Measurements from ENCODE around the gene SCARB1. TPM values are rescaled to one million over a fixed set of nuclear protein-coding genes. Genes with fewer than 3 reads are reported as not detected.
A peak's percentile ranks its signal among the peaks of the same experiment; 100 is the strongest.
"Not testable (repeated sequence)": the region's sequence is repeated elsewhere in the genome, so short reads cannot be mapped to it uniquely, and the experiment has no call there.

SCARB1 gene
- 100 to 1,000 TPM in 3 of 4 donors, 10 to 100 TPM in 1; 41.9 to 230 (median 180) TPM for polyA plus RNA-seq
- long read RNA-seq, donor 1, transcript SCARB1-202 (12 exons, 3,329 nt) = minor isoform, 12 of 173 reads
- long read RNA-seq, donor 1, transcript SCARB1-201 (13 exons, 2,611 nt) = major isoform, 28 of 173 reads
- long read RNA-seq, donor 1, partial matches to known transcripts = 123 of 173 reads
- long read RNA-seq, donor 1, other reads (novel, unspliced or antisense) = 0 of 173 reads
- long read RNA-seq, donor 2, transcript SCARB1-201 (13 exons, 2,611 nt) = major isoform, 14 of 15 reads
- long read RNA-seq, donor 2, partial matches to known transcripts = 0 of 15 reads
- long read RNA-seq, donor 2, other reads (novel, unspliced or antisense) = 0 of 15 reads
- long read RNA-seq, donor 3, transcript SCARB1-201 (13 exons, 2,611 nt) = major isoform, 6 of 40 reads
- long read RNA-seq, donor 3, partial matches to known transcripts = 29 of 40 reads
- long read RNA-seq, donor 3, other reads (novel, unspliced or antisense) = 0 of 40 reads
- long read RNA-seq, donor 4, partial matches to known transcripts = 0 of 1 reads
- long read RNA-seq, donor 4, other reads (novel, unspliced or antisense) = 0 of 1 reads
- long read RNA-seq, donor 5, partial matches to known transcripts = 0 of 5 reads
- long read RNA-seq, donor 5, other reads (novel, unspliced or antisense) = 0 of 5 reads
- long read RNA-seq, donor 6, transcript SCARB1-201 (13 exons, 2,611 nt) = major isoform, 20 of 69 reads
- long read RNA-seq, donor 6, transcript SCARB1-209 (2 exons, 851 nt) = minor isoform, 7 of 69 reads
- long read RNA-seq, donor 6, transcript SCARB1-202 (12 exons, 3,329 nt) = minor isoform, 5 of 69 reads
- long read RNA-seq, donor 6, partial matches to known transcripts = 34 of 69 reads
- long read RNA-seq, donor 6, other reads (novel, unspliced or antisense) = 0 of 69 reads
- long read RNA-seq, donor 7 = 0 reads
- long read RNA-seq, donor 8, partial matches to known transcripts = 0 of 1 reads
- long read RNA-seq, donor 8, other reads (novel, unspliced or antisense) = 0 of 1 reads
- long read RNA-seq, donor 9, partial matches to known transcripts = 0 of 8 reads
- long read RNA-seq, donor 9, other reads (novel, unspliced or antisense) = 0 of 8 reads
- long read RNA-seq, donor 10, transcript SCARB1-201 (13 exons, 2,611 nt) = major isoform, 15 of 43 reads
- long read RNA-seq, donor 10, partial matches to known transcripts = 21 of 43 reads
- long read RNA-seq, donor 10, other reads (novel, unspliced or antisense) = 0 of 43 reads

- H3K4me3 ChIP-seq (ENCODE audit: low read depth in 1 of 3, low read length in 3 of 3) = peak within 1 kb of the TSS; percentile 54 to 87 (median 73)
- FAIRE-seq (no peak), DNase-seq (peak; percentile 83 to 91)
- peaks cover 0 to 24% (median 0%) of the 10 kb centered on the region in 3 donors for H3K36me3 ChIP-seq (ENCODE audit: control insufficient read depth in 3 of 3, insufficient read depth in 2 of 3, low read depth in 1 of 3, low read length in 3 of 3)
- WGBS, 3 donors = 0 to 1% (median 1%) methylated on average over 45 to 89 of the region's 89 CpGs
- no peaks in the 10 kb centered on the region for H3K27me3 ChIP-seq (ENCODE audit: control insufficient read depth in 3 of 3, insufficient read depth in 3 of 3, low read length in 3 of 3)
- peaks cover 0 to 17% (median 0%) of the 10 kb centered on the region in 3 donors for H3K4me1 ChIP-seq (ENCODE audit: control insufficient read depth in 3 of 3, insufficient read depth in 2 of 3, low read depth in 1 of 3, low read length in 2 of 3)
- H3K9me3 ChIP-seq (ENCODE audit: control insufficient read depth in 2 of 2, insufficient read depth in 1 of 2, low read depth in 1 of 2, low read length in 1 of 2) = no peaks in the 10 kb centered on the region
- peak within 1 kb of the TSS; percentile 41 to 84 (median 71) for H3K27ac ChIP-seq (ENCODE audit: low read depth in 1 of 3, low read length in 2 of 3)
These were observed at the start of gene SCARB1 for GRCh38 chr12:124863416-124864325. SCARB1 (minus strand) TSS chr12:124863864; CDS start chr12:124863720, 144 bp downstream.

DNA sequence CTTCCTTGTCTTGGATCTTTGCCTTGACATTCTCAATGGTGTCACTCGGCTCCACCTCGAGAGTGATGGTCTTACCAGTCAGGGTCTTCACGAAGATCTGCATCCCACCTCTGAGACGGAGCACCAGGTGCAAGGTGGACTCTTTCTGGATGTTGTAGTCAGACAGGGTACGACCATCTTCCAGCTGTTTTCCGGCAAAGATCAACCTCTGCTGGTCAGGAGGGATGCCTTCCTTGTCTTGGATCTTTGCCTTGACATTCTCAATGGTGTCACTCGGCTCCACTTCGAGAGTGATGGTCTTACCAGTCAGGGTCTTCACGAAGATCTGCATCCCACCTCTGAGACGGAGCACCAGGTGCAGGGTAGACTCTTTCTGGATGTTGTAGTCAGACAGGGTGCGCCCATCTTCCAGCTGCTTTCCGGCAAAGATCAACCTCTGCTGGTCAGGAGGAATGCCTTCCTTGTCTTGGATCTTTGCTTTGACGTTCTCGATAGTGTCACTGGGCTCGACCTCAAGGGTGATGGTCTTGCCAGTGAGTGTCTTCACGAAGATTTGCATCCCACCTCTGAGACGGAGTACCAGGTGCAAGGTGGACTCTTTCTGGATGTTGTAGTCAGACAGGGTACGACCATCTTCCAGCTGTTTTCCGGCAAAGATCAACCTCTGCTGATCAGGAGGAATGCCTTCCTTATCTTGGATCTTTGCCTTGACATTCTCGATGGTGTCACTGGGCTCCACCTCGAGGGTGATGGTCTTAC lies 49.0 kb upstream of the SCARB1 start:
- H3K27me3 ChIP-seq (ENCODE audit: control insufficient read depth in 3 of 3, insufficient read depth in 3 of 3, low read length in 3 of 3); FAIRE-seq; H3K9me3 ChIP-seq (ENCODE audit: control insufficient read depth in 2 of 2, insufficient read depth in 1 of 2, low read depth in 1 of 2, low read length in 1 of 2); H3K27ac ChIP-seq (ENCODE audit: low read depth in 1 of 3, low read length in 2 of 3); DNase-seq: not testable (repeated sequence)
- WGBS, 3 donors = 27 to 60% (median 31%) methylated on average over 16 to 21 of the region's 21 CpGs
- Histone ChIP-seq H3K4me3 (ENCODE audit: low read depth in 1 of 3, low read length in 3 of 3) (peak overlapping the region in 2 of 3 donors; percentile 79 to 99), H3K36me3 (ENCODE audit: control insufficient read depth in 3 of 3, insufficient read depth in 2 of 3, low read depth in 1 of 3, low read length in 3 of 3) (peaks cover 6 to 24% (median 8%) of the 10 kb centered on the region in 3 donors), H3K4me1 (ENCODE audit: control insufficient read depth in 3 of 3, insufficient read depth in 2 of 3, low read depth in 1 of 3, low read length in 2 of 3) (peaks cover 3 to 33% (median 3%) of the 10 kb centered on the region in 3 donors)

GRCh38 chr12:124911521-124911920 lies 47.9 kb upstream of the SCARB1 start:
- H3K4me3 ChIP-seq (ENCODE audit: low read depth in 1 of 3, low read length in 3 of 3) = peak overlapping the region; percentile 8 to 25 (median 19)
- not testable (repeated sequence) for H3K27me3 ChIP-seq (ENCODE audit: control insufficient read depth in 3 of 3, insufficient read depth in 3 of 3, low read length in 3 of 3); H3K9me3 ChIP-seq (ENCODE audit: control insufficient read depth in 2 of 2, insufficient read depth in 1 of 2, low read depth in 1 of 2, low read length in 1 of 2); FAIRE-seq; DNase-seq
- WGBS, 3 donors = 45 to 55% (median 48%) methylated on average over 5 to 6 of the region's 6 CpGs
- peak overlapping the region in 1 of 3 donors; percentile 23 for H3K27ac ChIP-seq (ENCODE audit: low read depth in 1 of 3, low read length in 2 of 3)
- H3K4me1 ChIP-seq (ENCODE audit: control insufficient read depth in 3 of 3, insufficient read depth in 2 of 3, low read depth in 1 of 3, low read length in 2 of 3) = peaks cover 3 to 28% (median 3%) of the 10 kb centered on the region in 3 donors
- H3K36me3 ChIP-seq (ENCODE audit: control insufficient read depth in 3 of 3, insufficient read depth in 2 of 3, low read depth in 1 of 3, low read length in 3 of 3) = peaks cover 6 to 24% (median 8%) of the 10 kb centered on the region in 3 donors

GRCh38 chr12:124910561-124911478 lies 47.2 kb upstream of the SCARB1 start:
- H3K27ac ChIP-seq (ENCODE audit: low read depth in 1 of 3, low read length in 2 of 3) = peak overlapping the region in 1 of 3 donors; percentile 35
- WGBS, 3 donors = 48 to 63% (median 50%) methylated on average over 9 of the region's 9 CpGs
- H3K9me3 ChIP-seq (ENCODE audit: control insufficient read depth in 2 of 2, insufficient read depth in 1 of 2, low read depth in 1 of 2, low read length in 1 of 2) = no peaks in the 10 kb centered on the region
- FAIRE-seq = no peak
- peak in 1 of 2 donors; percentile 49 for DNase-seq
- H3K36me3 ChIP-seq (ENCODE audit: control insufficient read depth in 3 of 3, insufficient read depth in 2 of 3, low read depth in 1 of 3, low read length in 3 of 3) = peaks cover 6 to 24% (median 8%) of the 10 kb centered on the region in 3 donors
- peak overlapping the region; percentile 8 to 25 (median 19) for H3K4me3 ChIP-seq (ENCODE audit: low read depth in 1 of 3, low read length in 3 of 3)
- no peaks in the 10 kb centered on the region for H3K27me3 ChIP-seq (ENCODE audit: control insufficient read depth in 3 of 3, insufficient read depth in 3 of 3, low read length in 3 of 3)
- peaks cover 3 to 28% (median 3%) of the 10 kb centered on the region in 3 donors for H3K4me1 ChIP-seq (ENCODE audit: control insufficient read depth in 3 of 3, insufficient read depth in 2 of 3, low read depth in 1 of 3, low read length in 2 of 3)

GRCh38 chr12:124909831-124910560 lies 46.3 kb upstream of the SCARB1 start:
- no peak overlapping the region for H3K4me3 ChIP-seq (ENCODE audit: low read depth in 1 of 3, low read length in 3 of 3)
- H3K9me3 ChIP-seq (ENCODE audit: control insufficient read depth in 2 of 2, insufficient read depth in 1 of 2, low read depth in 1 of 2, low read length in 1 of 2) = no peaks in the 10 kb centered on the region
- DNase-seq = no peak
- H3K36me3 ChIP-seq (ENCODE audit: control insufficient read depth in 3 of 3, insufficient read depth in 2 of 3, low read depth in 1 of 3, low read length in 3 of 3) = peaks cover 6 to 24% (median 8%) of the 10 kb centered on the region in 3 donors
- 52 to 64% (median 59%) methylated on average over 8 of the region's 8 CpGs for WGBS, 3 donors
- H3K27me3 ChIP-seq (ENCODE audit: control insufficient read depth in 3 of 3, insufficient read depth in 3 of 3, low read length in 3 of 3) = no peaks in the 10 kb centered on the region
- no peak for FAIRE-seq
- H3K4me1 ChIP-seq (ENCODE audit: control insufficient read depth in 3 of 3, insufficient read depth in 2 of 3, low read depth in 1 of 3, low read length in 2 of 3) = peaks cover 3 to 22% (median 3%) of the 10 kb centered on the region in 3 donors
- H3K27ac ChIP-seq (ENCODE audit: low read depth in 1 of 3, low read length in 2 of 3) = peak overlapping the region in 2 of 3 donors; percentile 2 to 48

DNA sequence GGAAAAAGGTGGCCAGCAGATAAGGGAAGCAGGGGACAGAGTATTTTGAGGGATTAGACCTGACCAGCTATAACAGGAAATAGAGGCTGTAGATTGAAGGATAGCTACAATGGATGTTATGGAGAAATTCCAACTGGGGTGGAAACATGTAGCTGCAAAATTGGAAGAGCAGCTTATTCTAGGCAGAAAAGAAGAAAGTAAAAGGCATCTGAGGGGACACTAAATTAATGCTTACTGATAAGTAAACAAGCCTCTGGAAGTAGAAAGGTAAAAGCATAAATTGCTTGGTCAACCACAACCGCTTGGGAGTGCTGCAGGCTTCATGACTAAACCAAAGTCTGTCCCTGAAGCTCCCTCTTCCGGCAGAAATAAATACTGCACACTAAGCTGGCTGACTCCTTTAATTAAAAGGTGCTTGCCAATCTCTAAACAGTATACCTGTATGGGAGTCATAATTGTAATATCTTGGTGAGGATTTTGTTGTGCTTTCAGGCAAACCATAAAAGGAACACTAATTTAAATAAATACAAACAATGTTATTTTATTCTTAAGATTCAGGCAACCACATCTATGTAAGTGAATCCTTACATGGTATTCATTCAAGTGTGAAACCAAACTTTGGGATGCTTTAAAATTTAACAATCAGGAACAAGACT lies 43.1 kb upstream of the SCARB1 start:
- H3K4me3 ChIP-seq (ENCODE audit: low read depth in 1 of 3, low read length in 3 of 3) = no peak overlapping the region
- H3K4me1 ChIP-seq (ENCODE audit: control insufficient read depth in 3 of 3, insufficient read depth in 2 of 3, low read depth in 1 of 3, low read length in 2 of 3) = peaks cover 3 to 33% (median 6%) of the 10 kb centered on the region in 3 donors
- FAIRE-seq = no peak
- H3K27ac ChIP-seq (ENCODE audit: low read depth in 1 of 3, low read length in 2 of 3) = peak overlapping the region in 1 of 3 donors; percentile 11
- WGBS, 3 donors = 0 to 1% (median 0%) methylated on average over 2 of the region's 2 CpGs
- peaks cover 6 to 8% (median 7%) of the 10 kb centered on the region in 3 donors for H3K36me3 ChIP-seq (ENCODE audit: control insufficient read depth in 3 of 3, insufficient read depth in 2 of 3, low read depth in 1 of 3, low read length in 3 of 3)
- peak; percentile 96 to 97 for DNase-seq
- no peaks in the 10 kb centered on the region for H3K27me3 ChIP-seq (ENCODE audit: control insufficient read depth in 3 of 3, insufficient read depth in 3 of 3, low read length in 3 of 3)
- H3K9me3 ChIP-seq (ENCODE audit: control insufficient read depth in 2 of 2, insufficient read depth in 1 of 2, low read depth in 1 of 2, low read length in 1 of 2) = no peaks in the 10 kb centered on the region
